ENCODE results near the gene SH3GL1.

DNA sequence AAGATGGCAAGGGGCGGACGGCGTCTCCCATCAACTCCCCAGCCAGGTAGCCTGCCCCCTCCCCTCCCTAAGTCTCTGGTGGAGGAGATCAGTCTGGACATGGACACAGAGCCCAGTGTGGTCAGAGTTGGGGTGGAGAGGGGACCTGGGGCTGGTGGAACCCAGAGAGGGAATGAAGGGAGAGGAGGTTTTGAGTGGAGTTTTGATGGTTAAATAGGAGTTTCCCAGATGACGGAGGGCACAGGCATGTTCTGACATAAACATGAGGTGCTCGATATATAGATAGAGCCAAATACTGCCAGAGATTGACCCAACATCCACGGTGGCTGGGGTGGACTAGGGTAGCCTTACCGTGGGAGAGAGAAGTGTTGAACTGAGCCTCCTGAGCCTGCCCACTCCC lies 81.9 kb downstream of the SH3GL1 start:
- TF ChIP-seq POLR2A (IDR thresholded peaks at IDR 0.05; ENCODE audit: low read depth, low read length) (no peak), FOS (IDR thresholded peaks at IDR 0.05; ENCODE audit: low read depth, low read length) (no peak), RAD21 (IDR thresholded peaks at IDR 0.05; ENCODE audit: low read length) (no peak), BHLHE40 (IDR thresholded peaks at IDR 0.05; ENCODE audit: low read depth, low read length) (no peak)
- TF ChIP-seq, protein P1, sequence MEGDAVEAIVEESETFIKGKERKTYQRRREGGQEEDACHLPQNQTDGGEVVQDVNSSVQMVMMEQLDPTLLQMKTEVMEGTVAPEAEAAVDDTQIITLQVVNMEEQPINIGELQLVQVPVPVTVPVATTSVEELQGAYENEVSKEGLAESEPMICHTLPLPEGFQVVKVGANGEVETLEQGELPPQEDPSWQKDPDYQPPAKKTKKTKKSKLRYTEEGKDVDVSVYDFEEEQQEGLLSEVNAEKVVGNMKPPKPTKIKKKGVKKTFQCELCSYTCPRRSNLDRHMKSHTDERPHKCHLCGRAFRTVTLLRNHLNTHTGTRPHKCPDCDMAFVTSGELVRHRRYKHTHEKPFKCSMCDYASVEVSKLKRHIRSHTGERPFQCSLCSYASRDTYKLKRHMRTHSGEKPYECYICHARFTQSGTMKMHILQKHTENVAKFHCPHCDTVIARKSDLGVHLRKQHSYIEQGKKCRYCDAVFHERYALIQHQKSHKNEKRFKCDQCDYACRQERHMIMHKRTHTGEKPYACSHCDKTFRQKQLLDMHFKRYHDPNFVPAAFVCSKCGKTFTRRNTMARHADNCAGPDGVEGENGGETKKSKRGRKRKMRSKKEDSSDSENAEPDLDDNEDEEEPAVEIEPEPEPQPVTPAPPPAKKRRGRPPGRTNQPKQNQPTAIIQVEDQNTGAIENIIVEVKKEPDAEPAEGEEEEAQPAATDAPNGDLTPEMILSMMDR (conservative IDR thresholded peaks at IDR 0.05; ENCODE audit: low read depth, low read length): no peak

Measured in IMR-90 (cell line).